T-cell (primary cell): ENCODE data around the gene CFLAR. TPM values are rescaled to one million over a fixed set of nuclear protein-coding genes. Genes with fewer than 3 reads are reported as not detected.

ENCODE experiments used
- ATAC-seq, 4 experiments: fragments of 200-7000 bp in 3 of 4; fragments of 150-1000 bp in 1 of 4; cut with Tn5 transposase; replicated peaks in 1 of 4; 1 replicate in 3 of 4; 2 replicates in 1 of 4; pipeline ENCODE4 v1.10.0; 2021; ENCODE audit warnings: moderate library complexity in 3 of 4, mild to moderate bottlenecking in 2 of 4, moderate number of reproducible peaks in 1 of 4
- CTCF ChIA-PET, 2 donors: fragments of 300-600 bp; sonication (Branson Sonifier 250); formaldehyde crosslinking; loops; one replicate each; lab custom pipeline; 2022; ENCODE audit warnings: antibody characterized with exemption in 2 of 2; lab: Charles Lee
- POLR2A ChIA-PET, 2 donors: fragments of 300-600 bp; sonication (Branson Sonifier 250); formaldehyde crosslinking; loops; one replicate each; lab custom pipeline; 2022; ENCODE audit warnings: antibody characterized with exemption in 2 of 2; lab: Charles Lee
- DNase-seq, 35 experiments: peaks; one replicate each; pipeline versions ENCODE4 v3.0.0 to v3.0.0-alpha.2; 2013 to 2023
- H3K27ac ChIP-seq: one replicate; pipeline ENCODE4 v1.5.1; 2013; ENCODE audit warnings: low read length
- H3K27me3 ChIP-seq, 2 experiments: replicated peaks in 1 of 2; 1 replicate in 1 of 2; 2 replicates in 1 of 2; pipeline versions ENCODE4 v1.6.1 to v1.7.0; 2013; ENCODE audit warnings: low read length in 1 of 2, mixed read lengths in 1 of 2; ENCODE audit not compliant: control insufficient read depth in 2 of 2, insufficient read depth in 2 of 2; ENCODE audit errors: extremely low read depth in 1 of 2
- H3K36me3 ChIP-seq, 2 donors: 1 replicate in 1 of 2; 2 replicates in 1 of 2; pipeline versions ENCODE4 v1.6.1 to v1.7.0; 2013; ENCODE audit warnings: low read length in 1 of 2; ENCODE audit not compliant: control insufficient read depth in 2 of 2, insufficient read depth in 1 of 2; ENCODE audit errors: extremely low read depth in 1 of 2
- H3K4me1 ChIP-seq, 2 experiments: 1 replicate in 1 of 2; 2 replicates in 1 of 2; pipeline versions ENCODE4 v1.6.1 to v1.7.0; 2013; ENCODE audit warnings: low read length in 2 of 2, mixed read lengths in 1 of 2; ENCODE audit not compliant: insufficient read depth in 2 of 2, control insufficient read depth in 1 of 2; ENCODE audit errors: extremely low read depth in 1 of 2
- H3K4me3 ChIP-seq, 2 donors: 1 replicate in 1 of 2; 2 replicates in 1 of 2; pipeline versions ENCODE4 v1.5.1 to v1.7.0; 2013; ENCODE audit warnings: mild to moderate bottlenecking in 2 of 2, low read length in 1 of 2, moderate library complexity in 1 of 2; ENCODE audit not compliant: control insufficient read depth in 1 of 2; ENCODE audit errors: extremely low read depth in 1 of 2
- H3K9me3 ChIP-seq: 2 replicates; pipeline ENCODE4 v1.7.0; 2013
- H3K27ac Mint-ChIP-seq, 2 donors: one replicate each; pipeline ENCODE4 v1.8.0; 2020 to 2021; ENCODE audit warnings: mild to moderate bottlenecking in 2 of 2, mixed read lengths in 2 of 2
- H3K27me3 Mint-ChIP-seq, 2 donors: one replicate each; pipeline ENCODE4 v1.8.0; 2021 to 2022; ENCODE audit warnings: mixed read lengths in 2 of 2
- H3K36me3 Mint-ChIP-seq: one replicate; pipeline ENCODE4 v1.8.0; 2021; ENCODE audit warnings: mixed read lengths
- H3K4me1 Mint-ChIP-seq, 3 donors: one replicate each; pipeline ENCODE4 v1.8.0; 2020 to 2022; ENCODE audit warnings: mixed read lengths in 3 of 3, mild to moderate bottlenecking in 1 of 3
- H3K4me3 Mint-ChIP-seq, 3 donors: one replicate each; pipeline ENCODE4 v1.8.0; 2020 to 2022; ENCODE audit warnings: mild to moderate bottlenecking in 3 of 3, mixed read lengths in 3 of 3, moderate library complexity in 3 of 3
- H3K9me3 Mint-ChIP-seq, 3 donors: one replicate each; pipeline ENCODE4 v1.8.0; 2020 to 2022; ENCODE audit warnings: mixed read lengths in 3 of 3
- WGBS: methylation state at CpG from one replicate; pipeline ENCODE4 v1.1.5; 2013; ENCODE audit warnings: missing lambda C conversion rate; ENCODE audit not compliant: insufficient coverage; 5-methylcytosine and 5-hydroxymethylcytosine counted together
- total RNA-seq, 35 experiments: library from RNA in 6 of 35; stranded (reverse) in 6 of 35; fragments of 120-200 nt in 1 of 35; gene quantifications; one replicate each; pipeline versions ENCODE4 v1.2.1 to v1.2.4 and lab custom pipeline; 2013 to 2026

The CFLAR gene
- total RNA-seq, 5 donors from 2014 or later (not counting 1 experiment from before 2014, with no cell fraction given), result 188 to 217 (median 208) TPM

GRCh38 chr2:201122276-201122675 is 6.3 kb downstream of the CFLAR start:
- peak overlapping the region; percentile 97 for H3K27ac ChIP-seq
- no peaks in the 10 kb centered on the region for H3K9me3 Mint-ChIP-seq
- H3K36me3 Mint-ChIP-seq, result peaks cover 19% of the 10 kb centered on the region
- H3K4me1 ChIP-seq, result peaks cover 59 to 74% of the 10 kb centered on the region in 2 experiments
- H3K4me3 Mint-ChIP-seq, result peak overlapping the region; percentile 97 to 98 (median 98)
- no CpG with 5 or more reads among the region's 1 CpG for WGBS
- DNase-seq (no peak), ATAC-seq (no peak)
- ChIA-PET CTCF (interaction anchor here in 1 of 2 donors (1.0 to 1.2 kb wide), 3 partner anchors 9 to 19 kb away, joined by 3 to 4 read pairs (median 3); no protein-coding TSS in a partner anchor), POLR2A (interaction anchor here in 1 of 2 donors (0.5 to 0.8 kb wide), 2 partner anchors 147 to 218 kb away, joined by 3 to 5 read pairs; no protein-coding TSS in a partner anchor)
- no peaks in the 10 kb centered on the region for H3K27me3 Mint-ChIP-seq
- H3K4me3 ChIP-seq, result peak overlapping the region; percentile 17 to 92
- H3K27ac Mint-ChIP-seq, result peak overlapping the region; percentile 99 to 100
- H3K27me3 ChIP-seq, result no peaks in the 10 kb centered on the region
- H3K36me3 ChIP-seq, result peaks cover 4 to 20% of the 10 kb centered on the region in 2 donors
- H3K9me3 ChIP-seq, result no peaks in the 10 kb centered on the region
- peaks cover 72 to 92% (median 73%) of the 10 kb centered on the region in 3 donors for H3K4me1 Mint-ChIP-seq

DNA sequence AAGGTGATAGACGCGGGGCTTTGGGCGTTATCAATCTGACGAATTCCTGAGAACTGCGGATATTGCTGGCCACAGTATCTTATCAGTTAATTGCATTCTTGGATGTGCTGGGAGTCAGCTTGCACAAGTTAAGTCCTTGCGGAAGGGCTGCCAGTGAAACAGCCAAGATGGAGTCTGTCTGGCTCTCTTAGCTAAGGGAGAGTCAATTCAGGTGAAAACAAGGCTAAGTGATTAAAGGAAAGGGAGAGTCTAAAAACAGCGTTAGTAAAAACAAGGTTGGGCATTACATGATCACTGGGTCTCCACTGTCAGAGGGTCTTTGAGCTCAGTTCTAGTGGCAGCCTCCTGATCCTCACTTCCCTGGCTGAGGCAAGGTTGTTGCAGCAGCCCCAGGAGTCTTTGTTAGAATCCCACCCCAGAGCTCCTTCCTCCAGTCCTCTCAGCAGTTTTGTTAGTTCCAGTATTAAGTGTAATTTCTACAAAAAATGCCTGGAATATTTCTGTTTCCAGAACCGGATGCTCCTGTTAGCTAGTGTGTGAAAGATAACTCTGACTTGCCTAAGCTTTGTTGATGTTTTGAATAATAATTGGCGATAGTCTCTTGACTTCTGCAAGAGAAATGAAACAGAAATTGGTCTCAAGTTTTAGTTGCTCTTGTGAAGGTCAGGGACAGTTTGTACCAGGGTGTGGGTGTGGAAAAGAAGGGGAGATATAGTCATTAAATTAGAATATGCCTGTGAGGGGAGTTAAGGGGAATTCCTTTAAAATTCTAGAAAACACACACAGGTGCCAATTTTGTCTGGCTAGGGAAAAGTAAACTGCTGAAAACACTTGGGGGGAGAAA is 10.6 kb downstream of the CFLAR start:
- peak overlapping the region; percentile 32 to 92 for H3K4me3 ChIP-seq
- H3K27ac Mint-ChIP-seq, result peak overlapping the region; percentile 99 to 100
- H3K27me3 Mint-ChIP-seq, result no peaks in the 10 kb centered on the region
- peak in 2 of 35 experiments; percentile 28 to 46 for DNase-seq
- ATAC-seq, result no peak
- H3K4me1 Mint-ChIP-seq, result peaks cover 90 to 92% (median 91%) of the 10 kb centered on the region in 3 donors
- ChIA-PET POLR2A (interaction anchor here (0.6 to 1.6 kb wide), 8 partner anchors 16 to 545 kb away, joined by 3 to 8 read pairs (median 3); partner anchors contain the start of gene CLK1 (in 1 of the 2)), CTCF (interaction anchor here (0.9 to 1.5 kb wide), 9 partner anchors 11 to 106 kb away, joined by 3 to 8 read pairs (median 4); partner anchors contain the start of genes CFLAR (in 1 of the 2) and NDUFB3 (in 1 of the 2))
- no peaks in the 10 kb centered on the region for H3K9me3 ChIP-seq
- peaks cover 89% of the 10 kb centered on the region in 2 experiments for H3K4me1 ChIP-seq
- H3K4me3 Mint-ChIP-seq, result peak overlapping the region; percentile 97 to 98 (median 98)
- H3K27ac ChIP-seq, result peak overlapping the region; percentile 97
- H3K36me3 ChIP-seq, result peaks cover 4 to 20% of the 10 kb centered on the region in 2 donors
- H3K27me3 ChIP-seq, result no peaks in the 10 kb centered on the region
- 24% methylated on average over 7 of the region's 9 CpGs for WGBS
- no peaks in the 10 kb centered on the region for H3K9me3 Mint-ChIP-seq
- H3K36me3 Mint-ChIP-seq, result peaks cover 25% of the 10 kb centered on the region

DNA sequence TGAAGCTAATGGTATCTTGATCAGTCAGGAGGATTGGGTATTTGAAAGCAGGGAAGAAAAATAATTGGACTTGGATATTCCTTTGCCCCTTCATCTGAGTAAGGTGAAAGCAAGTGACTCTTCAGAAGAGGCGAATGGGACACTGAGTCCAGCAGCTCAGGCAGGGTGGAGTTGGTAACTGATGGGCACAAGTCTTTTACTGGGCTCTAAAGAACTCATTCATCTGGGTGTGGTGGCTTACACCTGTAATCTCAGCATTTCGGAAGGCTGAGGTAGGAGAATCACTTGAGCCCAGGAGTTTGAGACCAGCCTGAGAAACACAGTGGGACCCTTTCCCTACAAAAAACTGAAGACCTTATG is 11.2 kb downstream of the CFLAR start:
- CTCF ChIA-PET, result interaction anchor here (0.9 to 1.7 kb wide), 9 partner anchors 11 to 106 kb away, joined by 3 to 8 read pairs (median 4); partner anchors contain the start of genes CASP10 (in 1 of the 2), CFLAR (in 1 of the 2) and NDUFB3 (in 1 of the 2)
- Histone ChIP-seq H3K4me3 (peak overlapping the region in 1 of 2 donors; percentile 92), H3K27ac (peak overlapping the region; percentile 97), H3K9me3 (no peaks in the 10 kb centered on the region), H3K36me3 (peaks cover 4 to 21% of the 10 kb centered on the region in 2 donors), H3K4me1 (peaks cover 90 to 91% of the 10 kb centered on the region in 2 experiments), H3K27me3 (no peaks in the 10 kb centered on the region)
- Mint-ChIP-seq H3K4me1 (peaks cover 90 to 92% (median 91%) of the 10 kb centered on the region in 3 donors), H3K27ac (peak overlapping the region; percentile 99 to 100), H3K27me3 (no peaks in the 10 kb centered on the region), H3K4me3 (peak overlapping the region; percentile 97 to 98 (median 98)), H3K36me3 (peaks cover 20% of the 10 kb centered on the region), H3K9me3 (no peaks in the 10 kb centered on the region)
- ATAC-seq (no peak), DNase-seq (no peak)
- POLR2A ChIA-PET, result interaction anchor here (0.6 to 1.6 kb wide), 7 partner anchors 15 to 545 kb away, joined by 3 to 8 read pairs (median 3); partner anchors contain the start of gene CLK1 (in 1 of the 2)
- 71% methylated on average over 1 of the region's 2 CpGs for WGBS

DNA sequence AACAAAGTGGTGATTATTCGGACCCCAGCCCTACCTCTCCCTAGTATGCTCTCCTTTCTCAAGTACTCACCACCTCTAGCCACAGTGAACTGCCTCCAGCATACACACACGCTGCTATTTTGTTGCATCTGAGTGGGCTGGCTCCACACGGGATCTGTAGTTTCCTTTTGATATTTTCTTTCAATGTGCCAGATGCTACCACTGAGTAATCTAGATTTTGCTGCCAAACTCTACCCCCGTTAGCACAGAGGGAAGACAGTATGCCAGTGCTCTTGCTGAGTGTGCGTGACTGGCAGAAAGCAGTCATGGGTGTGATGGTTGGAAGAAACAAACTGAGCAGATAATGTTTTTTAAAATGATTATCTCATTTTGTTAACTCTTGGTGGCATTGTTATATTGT is 11.6 kb downstream of the CFLAR start:
- H3K4me1 Mint-ChIP-seq, result peaks cover 90 to 91% (median 91%) of the 10 kb centered on the region in 3 donors
- peaks cover 17% of the 10 kb centered on the region for H3K36me3 Mint-ChIP-seq
- Histone ChIP-seq H3K9me3 (no peaks in the 10 kb centered on the region), H3K27me3 (no peaks in the 10 kb centered on the region), H3K27ac (peak overlapping the region; percentile 97), H3K4me1 (peaks cover 88 to 91% of the 10 kb centered on the region in 2 experiments), H3K4me3 (peak overlapping the region in 1 of 2 donors; percentile 92), H3K36me3 (peaks cover 4 to 20% of the 10 kb centered on the region in 2 donors)
- H3K27me3 Mint-ChIP-seq, result no peaks in the 10 kb centered on the region
- peak overlapping the region; percentile 99 to 100 for H3K27ac Mint-ChIP-seq
- ATAC-seq, result peak; percentile 9 to 47 (median 41)
- WGBS, result no CpG with 5 or more reads among the region's 5 CpGs
- ChIA-PET CTCF (interaction anchor here in 1 of 2 donors (1.0 to 2.0 kb wide), 4 partner anchors 14 to 105 kb away, joined by 3 to 6 read pairs (median 6); partner anchors contain the start of gene CASP10), POLR2A (interaction anchor here (0.6 to 1.6 kb wide), 5 partner anchors 30 to 546 kb away, joined by 3 to 8 read pairs (median 4); partner anchors contain the start of gene CLK1 (in 1 of the 2))
- DNase-seq, result peak in 6 of 35 experiments; percentile 17 to 64 (median 30)
- H3K9me3 Mint-ChIP-seq, result no peaks in the 10 kb centered on the region
- H3K4me3 Mint-ChIP-seq, result peak overlapping the region; percentile 97 to 98 (median 98)

DNA sequence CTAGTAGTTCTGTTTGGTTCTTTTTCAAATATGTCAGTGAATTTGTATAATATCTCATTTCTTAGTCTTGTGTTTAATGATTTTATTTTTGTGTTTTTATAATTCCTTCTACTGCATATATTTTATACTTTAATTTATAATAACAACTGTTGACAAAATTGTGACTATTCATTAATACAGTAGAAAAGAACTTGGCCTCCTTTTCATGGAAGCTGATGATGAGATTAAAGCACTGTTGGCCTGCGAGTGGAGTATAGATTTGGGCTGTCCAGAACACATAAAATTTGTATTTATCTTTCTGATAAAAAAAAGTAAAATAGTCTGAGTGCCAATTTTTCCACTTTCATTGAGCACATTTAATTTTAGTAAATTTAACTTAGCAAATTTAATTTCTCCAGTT is 12.1 kb downstream of the CFLAR start:
- no peaks in the 10 kb centered on the region for H3K9me3 ChIP-seq
- H3K9me3 Mint-ChIP-seq, result no peaks in the 10 kb centered on the region
- ChIA-PET POLR2A (interaction anchor here (0.5 to 1.2 kb wide), 5 partner anchors 10 to 132 kb away, joined by 3 to 13 read pairs (median 5); partner anchors contain the start of gene CFLAR (in 2 of the 2)), CTCF (interaction anchor here in 1 of 2 donors (1.1 to 2.1 kb wide), 5 partner anchors 8 to 104 kb away, joined by 3 to 8 read pairs (median 5); partner anchors contain the start of genes CASP10 and CFLAR)
- no CpG with 5 or more reads among the region's 1 CpG for WGBS
- peaks cover 1 to 20% of the 10 kb centered on the region in 2 donors for H3K36me3 ChIP-seq
- H3K4me1 Mint-ChIP-seq, result peaks cover 90 to 91% (median 91%) of the 10 kb centered on the region in 3 donors
- peak overlapping the region; percentile 97 to 98 (median 98) for H3K4me3 Mint-ChIP-seq
- no peak overlapping the region for H3K4me3 ChIP-seq
- ATAC-seq (no peak), DNase-seq (no peak)
- peak overlapping the region; percentile 97 for H3K27ac ChIP-seq
- H3K27me3 Mint-ChIP-seq, result no peaks in the 10 kb centered on the region
- peak overlapping the region; percentile 99 to 100 for H3K27ac Mint-ChIP-seq
- H3K4me1 ChIP-seq, result peaks cover 86 to 92% of the 10 kb centered on the region in 2 experiments
- no peaks in the 10 kb centered on the region for H3K27me3 ChIP-seq
- H3K36me3 Mint-ChIP-seq, result peaks cover 18% of the 10 kb centered on the region
